ENCODE results near the gene CCZ1B. TPM values are rescaled to one million over a fixed set of nuclear protein-coding genes. Genes with fewer than 3 reads are reported as not detected.
A peak's percentile ranks its signal among the peaks of the same experiment; 100 is the strongest.
"Not testable (repeated sequence)": the region's sequence is repeated elsewhere in the genome, so short reads cannot be mapped to it uniquely, and the experiment has no call there.

Gene CCZ1B
- 100 to 1,000 TPM in 1 of 8 experiments, 10 to 100 TPM in 7; 34.8 to 107 (median 55.2) TPM for total RNA-seq

- in situ Hi-C loops (cut with MboI; ENCODE audit: low pct_unique_long_range_greater_than_20kb in 2 of 9, low sequenced_read_pairs in 9 of 9, unreplicated experiment in 9 of 9); H3K4me1 ChIP-seq (replicated peaks in 1 of 2): not testable (repeated sequence)
- Histone ChIP-seq H3K4me3 (peak within 1 kb of the TSS; percentile 38 to 74 (median 53)), H3K27ac (peak within 1 kb of the TSS; percentile 73 to 91)
- WGBS, 10 experiments = 20% methylated on average over 8 of the region's 35 CpGs; no CpG with 5 or more reads in 9 of the 10 experiments
- peak; percentile 94 to 98 (median 96) for ATAC-seq (replicated peaks in 6 of 8)
These were observed at the start of gene CCZ1B for GRCh38 chr7:6826151-6826550. Gene CCZ1B (minus strand): TSS chr7:6826275. CDS start chr7:6826197, 78 bp downstream.

- ATAC-seq (replicated peaks in 6 of 8); H3K27ac ChIP-seq; H3K4me3 ChIP-seq; H3K4me1 ChIP-seq (replicated peaks in 1 of 2); in situ Hi-C loops (cut with MboI; ENCODE audit: low pct_unique_long_range_greater_than_20kb in 2 of 9, low sequenced_read_pairs in 9 of 9, unreplicated experiment in 9 of 9): not testable (repeated sequence)
- 80 to 100% (median 94%) methylated on average over 1 to 14 of the region's 15 CpGs; no CpG with 5 or more reads in 2 of the 10 experiments for WGBS, 10 experiments
These were observed 48.9 kb upstream of the CCZ1B start for GRCh38 chr7:6875022-6875421.

- in situ Hi-C loops (cut with MboI; ENCODE audit: low pct_unique_long_range_greater_than_20kb in 2 of 9, low sequenced_read_pairs in 9 of 9, unreplicated experiment in 9 of 9); H3K4me1 ChIP-seq (replicated peaks in 1 of 2); ATAC-seq (replicated peaks in 6 of 8); H3K4me3 ChIP-seq; H3K27ac ChIP-seq: not testable (repeated sequence)
- WGBS, 10 experiments = 15 to 81% (median 78%) methylated on average over 1 to 7 of the region's 11 CpGs; no CpG with 5 or more reads in 5 of the 10 experiments
These were observed 46.3 kb upstream of the CCZ1B start for GRCh38 chr7:6872246-6872945.

- 70 to 100% (median 81%) methylated on average over 1 to 9 of the region's 17 CpGs; no CpG with 5 or more reads in 3 of the 10 experiments for WGBS, 10 experiments
- ATAC-seq (replicated peaks in 6 of 8); H3K4me1 ChIP-seq (replicated peaks in 1 of 2); H3K27ac ChIP-seq; H3K4me3 ChIP-seq; in situ Hi-C loops (cut with MboI; ENCODE audit: low pct_unique_long_range_greater_than_20kb in 2 of 9, low sequenced_read_pairs in 9 of 9, unreplicated experiment in 9 of 9): not testable (repeated sequence)
These were observed 45.5 kb upstream of the CCZ1B start for GRCh38 chr7:6871421-6872144.

GRCh38 chr7:6864751-6865150 is 38.7 kb upstream of the CCZ1B start:
- H3K27ac ChIP-seq; ATAC-seq (replicated peaks in 6 of 8); in situ Hi-C loops (cut with MboI; ENCODE audit: low pct_unique_long_range_greater_than_20kb in 2 of 9, low sequenced_read_pairs in 9 of 9, unreplicated experiment in 9 of 9); H3K4me3 ChIP-seq; H3K4me1 ChIP-seq (replicated peaks in 1 of 2): not testable (repeated sequence)
- 27 to 87% (median 73%) methylated on average over 3 to 7 of the region's 10 CpGs; no CpG with 5 or more reads in 7 of the 10 experiments for WGBS, 10 experiments

- H3K4me3 ChIP-seq; in situ Hi-C loops (cut with MboI; ENCODE audit: low pct_unique_long_range_greater_than_20kb in 2 of 9, low sequenced_read_pairs in 9 of 9, unreplicated experiment in 9 of 9); ATAC-seq (replicated peaks in 6 of 8); H3K27ac ChIP-seq; H3K4me1 ChIP-seq (replicated peaks in 1 of 2): not testable (repeated sequence)
- 72 to 100% (median 90%) methylated on average over 1 to 4 of the region's 12 CpGs; no CpG with 5 or more reads in 6 of the 10 experiments for WGBS, 10 experiments
These were observed 38.1 kb upstream of the CCZ1B start for GRCh38 chr7:6864188-6864587.

GRCh38 chr7:6862876-6863275 is 36.8 kb upstream of the CCZ1B start:
- 40 to 100% (median 61%) methylated on average over 1 to 4 of the region's 13 CpGs; no CpG with 5 or more reads in 3 of the 10 experiments for WGBS, 10 experiments
- H3K27ac ChIP-seq; H3K4me3 ChIP-seq; H3K4me1 ChIP-seq (replicated peaks in 1 of 2); ATAC-seq (replicated peaks in 6 of 8); in situ Hi-C loops (cut with MboI; ENCODE audit: low pct_unique_long_range_greater_than_20kb in 2 of 9, low sequenced_read_pairs in 9 of 9, unreplicated experiment in 9 of 9): not testable (repeated sequence)

- H3K27ac ChIP-seq; H3K4me1 ChIP-seq (replicated peaks in 1 of 2); H3K4me3 ChIP-seq; in situ Hi-C loops (cut with MboI; ENCODE audit: low pct_unique_long_range_greater_than_20kb in 2 of 9, low sequenced_read_pairs in 9 of 9, unreplicated experiment in 9 of 9); ATAC-seq (replicated peaks in 6 of 8): not testable (repeated sequence)
- 0 to 33% (median 24%) methylated on average over 1 to 5 of the region's 14 CpGs; no CpG with 5 or more reads in 7 of the 10 experiments for WGBS, 10 experiments
These were observed 31.7 kb upstream of the CCZ1B start for GRCh38 chr7:6857721-6858314.

GRCh38 chr7:6855563-6856131 is 29.6 kb upstream of the CCZ1B start:
- peak overlapping the region in 1 of 5 donors; percentile 26 for H3K4me3 ChIP-seq
- not testable (repeated sequence) for H3K27ac ChIP-seq
- no CpG with 5 or more reads among the region's 47 CpGs for WGBS, 10 experiments

GRCh38 chr7:6854747-6855562 is 28.9 kb upstream of the CCZ1B start:
- no CpG with 5 or more reads among the region's 71 CpGs for WGBS, 10 experiments
- H3K4me3 ChIP-seq = peak overlapping the region in 2 of 5 donors; percentile 7 to 26
- H3K27ac ChIP-seq; ATAC-seq (replicated peaks in 6 of 8); in situ Hi-C loops (cut with MboI; ENCODE audit: low pct_unique_long_range_greater_than_20kb in 2 of 9, low sequenced_read_pairs in 9 of 9, unreplicated experiment in 9 of 9); H3K4me1 ChIP-seq (replicated peaks in 1 of 2): not testable (repeated sequence)

More at GRCh38 chr7:6855563-6856131, 29.6 kb upstream of the CCZ1B start:
- in situ Hi-C loops (cut with MboI; ENCODE audit: low pct_unique_long_range_greater_than_20kb in 2 of 9, low sequenced_read_pairs in 9 of 9, unreplicated experiment in 9 of 9); ATAC-seq (replicated peaks in 6 of 8); H3K4me1 ChIP-seq (replicated peaks in 1 of 2): not testable (repeated sequence)

GRCh38 chr7:6853681-6854080 is 27.6 kb upstream of the CCZ1B start:
- ATAC-seq (replicated peaks in 6 of 8); H3K4me1 ChIP-seq (replicated peaks in 1 of 2); in situ Hi-C loops (cut with MboI; ENCODE audit: low pct_unique_long_range_greater_than_20kb in 2 of 9, low sequenced_read_pairs in 9 of 9, unreplicated experiment in 9 of 9); H3K4me3 ChIP-seq; H3K27ac ChIP-seq: not testable (repeated sequence)
- 67 to 93% (median 85%) methylated on average over 3 to 7 of the region's 17 CpGs; no CpG with 5 or more reads in 6 of the 10 experiments for WGBS, 10 experiments

GRCh38 chr7:6849127-6849526 is 23.1 kb upstream of the CCZ1B start:
- H3K27ac ChIP-seq; in situ Hi-C loops (cut with MboI; ENCODE audit: low pct_unique_long_range_greater_than_20kb in 2 of 9, low sequenced_read_pairs in 9 of 9, unreplicated experiment in 9 of 9); ATAC-seq (replicated peaks in 6 of 8); H3K4me3 ChIP-seq; H3K4me1 ChIP-seq (replicated peaks in 1 of 2): not testable (repeated sequence)
- 80 to 100% methylated on average over 1 of the region's 6 CpGs; no CpG with 5 or more reads in 8 of the 10 experiments for WGBS, 10 experiments

Data from motor neuron (in vitro differentiated cells).